ENCODE measurements around the gene CD320. TPM values are rescaled to one million over a fixed set of nuclear protein-coding genes. Genes with fewer than 3 reads are reported as not detected.

Gene CD320
- total and polyA plus RNA-seq, 7 donors, result 10.2 to 72.6 (median 27.4) TPM

DNA sequence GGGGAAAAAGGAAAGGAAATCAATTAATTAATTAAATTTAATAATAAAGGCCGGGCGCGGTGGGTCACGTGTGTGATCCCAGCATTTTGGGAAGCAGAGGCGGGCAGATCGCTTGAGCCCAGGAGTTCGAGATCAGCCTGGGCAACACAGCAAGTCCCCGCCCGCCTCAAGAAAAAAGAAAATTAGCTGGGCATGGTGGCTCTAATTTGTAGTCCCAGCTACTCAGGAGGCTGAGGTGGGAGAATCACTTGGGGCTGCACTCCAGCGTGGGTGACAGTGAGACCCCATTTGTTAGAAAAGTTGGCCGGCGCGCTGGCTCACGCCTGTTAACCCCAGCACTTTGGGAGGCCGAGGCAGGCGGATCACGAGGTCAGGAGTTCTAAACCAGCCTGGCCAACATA, 733 bp upstream of the CD320 start:
- intact Hi-C loops (cut with DNase I), result no loop called here
- WGBS, 2 donors, result 72 to 85% methylated on average over 17 of the region's 17 CpGs
- H3K27ac ChIP-seq, result peak overlapping the region in 3 of 4 donors; percentile 72 to 83 (median 81)

DNA sequence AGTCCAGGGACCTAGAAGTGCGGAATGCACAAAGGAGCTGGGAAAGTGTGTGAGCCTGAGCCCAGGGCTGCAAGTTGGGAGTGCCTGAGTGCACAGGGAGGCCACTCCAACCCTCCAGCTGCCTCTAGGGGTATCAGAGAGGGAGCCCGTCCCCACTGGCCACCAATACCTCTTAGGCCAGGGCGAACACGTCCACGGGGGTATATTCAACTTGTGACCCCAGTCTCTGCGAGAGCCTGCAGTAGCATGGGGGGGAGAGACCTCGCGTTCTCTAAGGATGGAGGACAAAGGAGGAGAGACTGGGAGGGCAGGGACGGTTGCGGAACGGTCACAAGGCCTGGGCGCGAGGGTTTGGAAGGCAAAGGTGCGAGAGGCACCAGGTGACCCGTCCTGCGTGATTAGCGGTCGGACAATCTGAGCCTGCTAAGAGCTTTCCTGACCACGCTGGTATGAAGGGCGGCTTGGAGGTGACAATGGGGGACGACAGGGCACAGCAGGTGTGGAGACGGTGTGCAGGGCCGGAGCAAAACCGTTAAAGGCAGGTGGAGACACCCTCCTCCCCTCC, 676 bp downstream of the CD320 start:
- peak; percentile 63 for DNase-seq
- H3K4me3 ChIP-seq, result peak overlapping the region; percentile 53 to 70 (median 62)
- TF ChIP-seq, protein P1, sequence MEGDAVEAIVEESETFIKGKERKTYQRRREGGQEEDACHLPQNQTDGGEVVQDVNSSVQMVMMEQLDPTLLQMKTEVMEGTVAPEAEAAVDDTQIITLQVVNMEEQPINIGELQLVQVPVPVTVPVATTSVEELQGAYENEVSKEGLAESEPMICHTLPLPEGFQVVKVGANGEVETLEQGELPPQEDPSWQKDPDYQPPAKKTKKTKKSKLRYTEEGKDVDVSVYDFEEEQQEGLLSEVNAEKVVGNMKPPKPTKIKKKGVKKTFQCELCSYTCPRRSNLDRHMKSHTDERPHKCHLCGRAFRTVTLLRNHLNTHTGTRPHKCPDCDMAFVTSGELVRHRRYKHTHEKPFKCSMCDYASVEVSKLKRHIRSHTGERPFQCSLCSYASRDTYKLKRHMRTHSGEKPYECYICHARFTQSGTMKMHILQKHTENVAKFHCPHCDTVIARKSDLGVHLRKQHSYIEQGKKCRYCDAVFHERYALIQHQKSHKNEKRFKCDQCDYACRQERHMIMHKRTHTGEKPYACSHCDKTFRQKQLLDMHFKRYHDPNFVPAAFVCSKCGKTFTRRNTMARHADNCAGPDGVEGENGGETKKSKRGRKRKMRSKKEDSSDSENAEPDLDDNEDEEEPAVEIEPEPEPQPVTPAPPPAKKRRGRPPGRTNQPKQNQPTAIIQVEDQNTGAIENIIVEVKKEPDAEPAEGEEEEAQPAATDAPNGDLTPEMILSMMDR (IDR thresholded peaks at IDR 0.05), result no peak
- TF ChIP-seq POLR2AphosphoS5 (IDR thresholded peaks at IDR 0.05), result no peak
- TF ChIP-seq EP300 (IDR thresholded peaks at IDR 0.05), result no peak
- no peak for TF ChIP-seq POLR2A (IDR thresholded peaks at IDR 0.05)
- peaks cover 0 to 32% (median 23%) of the 10 kb centered on the region in 4 donors for H3K36me3 ChIP-seq
- intact Hi-C loops (cut with DNase I), result no loop called here
- peak overlapping the region; percentile 72 to 83 (median 76) for H3K27ac ChIP-seq
- H3K4me1 ChIP-seq, result peaks cover 0 to 30% (median 22%) of the 10 kb centered on the region in 4 donors
- H3K9me3 ChIP-seq, result no peaks in the 10 kb centered on the region
- 7 to 33% methylated on average over 24 of the region's 24 CpGs for WGBS, 2 donors
- no peaks in the 10 kb centered on the region for H3K27me3 ChIP-seq

More for the DNA sequence above, 733 bp upstream of the CD320 start:
- Histone ChIP-seq H3K4me3 (peak overlapping the region; percentile 53 to 70 (median 62)), H3K36me3 (peaks cover 0 to 45% (median 27%) of the 10 kb centered on the region in 4 donors), H3K9me3 (no peaks in the 10 kb centered on the region), H3K27me3 (no peaks in the 10 kb centered on the region), H3K4me1 (peaks cover 0 to 30% (median 22%) of the 10 kb centered on the region in 4 donors)
- DNase-seq, result peak; percentile 49
- TF ChIP-seq POLR2AphosphoS5 (IDR thresholded peaks at IDR 0.05), result no peak

DNA sequence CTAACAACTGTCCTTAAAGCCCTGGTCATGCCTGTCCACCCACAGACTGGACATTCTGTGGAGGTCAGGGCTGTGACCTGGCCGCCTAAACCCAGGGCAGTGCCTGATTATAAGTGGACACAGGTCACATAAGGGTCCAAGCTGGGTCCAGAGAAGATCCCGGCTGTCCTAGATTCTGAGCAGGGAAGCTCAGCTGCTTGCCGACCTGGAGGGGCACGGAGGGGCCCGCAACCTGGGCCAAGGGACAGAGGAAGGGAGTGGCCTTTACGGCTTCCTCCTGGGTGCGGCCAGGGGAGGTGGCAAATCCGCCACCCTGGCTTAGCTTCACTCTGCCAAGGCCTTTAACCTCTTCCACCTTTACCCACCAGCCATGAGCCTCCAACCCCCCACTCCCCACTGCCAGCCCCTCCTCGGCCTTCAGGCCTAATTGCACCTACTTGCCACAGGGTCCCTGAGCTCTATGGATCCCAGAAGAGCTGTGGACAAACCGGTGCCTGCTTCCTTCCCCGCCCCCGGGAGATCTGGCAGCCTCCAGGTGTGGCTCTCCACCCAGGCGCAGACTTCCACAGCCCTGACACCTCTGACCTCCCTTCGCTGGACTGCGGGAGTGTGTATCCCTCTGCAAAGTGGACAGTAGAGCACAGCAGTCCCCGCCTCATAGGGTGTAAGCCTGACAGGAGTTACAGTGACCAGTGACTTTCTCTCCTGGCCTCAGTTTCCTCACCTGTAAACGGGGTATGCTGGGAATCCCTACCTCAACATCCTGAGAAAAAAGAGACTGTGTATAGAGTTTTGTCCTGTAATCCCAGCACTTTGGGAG, 1.7 kb downstream of the CD320 start:
- peak; percentile 60 for DNase-seq
- intact Hi-C loops (cut with DNase I), result no loop called here

DNA sequence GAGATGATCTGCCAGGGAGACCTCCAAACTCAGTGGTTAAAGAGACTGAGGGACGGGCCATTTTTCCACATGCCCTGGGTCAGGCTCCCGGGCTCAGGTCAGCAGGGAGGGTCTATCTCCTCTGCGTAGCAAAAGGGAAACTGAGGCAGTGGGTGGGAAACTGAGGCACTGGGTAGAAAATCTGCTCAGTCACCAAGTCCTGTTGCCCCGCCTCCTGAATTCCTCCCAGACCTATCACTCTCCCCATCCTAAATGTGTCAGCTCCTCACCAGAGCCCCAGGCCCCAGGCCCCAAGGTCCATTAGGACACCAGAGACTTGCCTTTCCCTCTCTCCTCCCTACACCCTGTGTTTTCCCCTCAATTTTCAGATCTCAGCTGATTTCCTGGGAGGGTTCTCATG, 2.4 kb downstream of the CD320 start:
- DNase-seq, result peak; percentile 39
- Histone ChIP-seq H3K4me1 (peaks cover 0 to 30% (median 22%) of the 10 kb centered on the region in 4 donors), H3K27ac (no peak overlapping the region), H3K4me3 (no peak overlapping the region), H3K9me3 (no peaks in the 10 kb centered on the region), H3K27me3 (no peaks in the 10 kb centered on the region), H3K36me3 (peaks cover 0 to 21% (median 9%) of the 10 kb centered on the region in 4 donors)
- TF ChIP-seq, protein P1 (IDR thresholded peaks at IDR 0.05), result no peak
- TF ChIP-seq POLR2A (IDR thresholded peaks at IDR 0.05), result no peak
- no peak for TF ChIP-seq POLR2AphosphoS5 (IDR thresholded peaks at IDR 0.05)
- no peak for TF ChIP-seq EP300 (IDR thresholded peaks at IDR 0.05)
- 83 to 90% methylated on average over 4 of the region's 4 CpGs for WGBS, 2 donors
- intact Hi-C loops (cut with DNase I), result no loop called here

More for the DNA sequence above, 1.7 kb downstream of the CD320 start:
- Histone ChIP-seq H3K27me3 (no peaks in the 10 kb centered on the region), H3K4me3 (no peak overlapping the region), H3K27ac (peak overlapping the region in 1 of 4 donors; percentile 72), H3K9me3 (no peaks in the 10 kb centered on the region), H3K4me1 (peaks cover 0 to 30% (median 22%) of the 10 kb centered on the region in 4 donors), H3K36me3 (peaks cover 0 to 28% (median 16%) of the 10 kb centered on the region in 4 donors)
- 20 to 68% methylated on average over 17 of the region's 17 CpGs for WGBS, 2 donors
- TF ChIP-seq POLR2AphosphoS5 (IDR thresholded peaks at IDR 0.05), result no peak
- TF ChIP-seq, protein P1 (IDR thresholded peaks at IDR 0.05), result no peak
- TF ChIP-seq EP300 (IDR thresholded peaks at IDR 0.05), result no peak
- TF ChIP-seq POLR2A (IDR thresholded peaks at IDR 0.05), result no peak

Measured in sigmoid colon (tissue), 7 donors.